ENCODE data around the gene MXD1. TPM values are rescaled to one million over a fixed set of nuclear protein-coding genes. Genes with fewer than 3 reads are reported as not detected.

Gene MXD1
- total RNA-seq, 6 experiments from 2014 or later = 4.1 to 9.1 (median 6.9) TPM

- Mint-ChIP-seq H3K27ac (peak overlapping the region; percentile 96), H3K4me3 (peak overlapping the region; percentile 83)
Measured at GRCh38 chr2:69934614-69934908, 19.7 kb downstream of the MXD1 start.

GRCh38 chr2:69935011-69935410, 20.1 kb downstream of the MXD1 start:
- Mint-ChIP-seq H3K27ac (peak overlapping the region; percentile 96), H3K4me1 (ENCODE audit: low read depth) (peaks cover 57% of the 10 kb centered on the region), H3K4me3 (peak overlapping the region; percentile 83; the same call in 1 of the 2 replicates)

More at GRCh38 chr2:69934614-69934908, 19.7 kb downstream of the MXD1 start:
- Mint-ChIP-seq H3K36me3 (ENCODE audit: low read depth) (peaks cover 37% of the 10 kb centered on the region), H3K4me1 (ENCODE audit: low read depth) (peaks cover 57% of the 10 kb centered on the region), H3K9me3 (no peaks in the 10 kb centered on the region), H3K27me3 (ENCODE audit: insufficient read depth) (no peaks in the 10 kb centered on the region; the same call in 1 of the 2 replicates)
- no peak for DNase-seq
- no peak for TF ChIP-seq CTCF (IDR thresholded peaks at IDR 0.05)

GRCh38 chr2:69936906-69937305, 22.0 kb downstream of the MXD1 start:
- no peak for DNase-seq
- H3K27ac Mint-ChIP-seq = no peak overlapping the region

More at GRCh38 chr2:69935011-69935410, 20.1 kb downstream of the MXD1 start:
- DNase-seq = no peak
- no peak for TF ChIP-seq CTCF (IDR thresholded peaks at IDR 0.05)
- Mint-ChIP-seq H3K36me3 (ENCODE audit: low read depth) (peaks cover 40% of the 10 kb centered on the region), H3K27me3 (ENCODE audit: insufficient read depth) (no peaks in the 10 kb centered on the region; the same call in 1 of the 2 replicates), H3K9me3 (no peaks in the 10 kb centered on the region)

GRCh38 chr2:69937968-69938367, 23.1 kb downstream of the MXD1 start:
- H3K9me3 Mint-ChIP-seq = no peaks in the 10 kb centered on the region
- DNase-seq = no peak
- H3K27me3 Mint-ChIP-seq (ENCODE audit: insufficient read depth) = no peaks in the 10 kb centered on the region; the same call in 1 of the 2 replicates
- H3K27ac Mint-ChIP-seq = no peak overlapping the region
- no peak for TF ChIP-seq CTCF (IDR thresholded peaks at IDR 0.05)
- H3K4me1 Mint-ChIP-seq (ENCODE audit: low read depth) = peaks cover 43% of the 10 kb centered on the region
- peaks cover 49% of the 10 kb centered on the region for H3K36me3 Mint-ChIP-seq (ENCODE audit: low read depth)
- H3K4me3 Mint-ChIP-seq = no peak overlapping the region

More at GRCh38 chr2:69936906-69937305, 22.0 kb downstream of the MXD1 start:
- Mint-ChIP-seq H3K4me3 (no peak overlapping the region), H3K27me3 (ENCODE audit: insufficient read depth) (no peaks in the 10 kb centered on the region; the same call in none of the 2 replicates), H3K9me3 (no peaks in the 10 kb centered on the region), H3K36me3 (ENCODE audit: low read depth) (peaks cover 43% of the 10 kb centered on the region), H3K4me1 (ENCODE audit: low read depth) (peaks cover 50% of the 10 kb centered on the region)
- no peak for TF ChIP-seq CTCF (IDR thresholded peaks at IDR 0.05)

- no peak for TF ChIP-seq CTCF (IDR thresholded peaks at IDR 0.05)
- Mint-ChIP-seq H3K27ac (no peak overlapping the region), H3K36me3 (ENCODE audit: low read depth) (peaks cover 54% of the 10 kb centered on the region)
Measured at GRCh38 chr2:69939722-69940121, 24.8 kb downstream of the MXD1 start.

GRCh38 chr2:69940691-69941090, 25.8 kb downstream of the MXD1 start:
- H3K9me3 Mint-ChIP-seq = no peaks in the 10 kb centered on the region
- H3K4me3 Mint-ChIP-seq = no peak overlapping the region
- H3K27ac Mint-ChIP-seq = no peak overlapping the region
- H3K36me3 Mint-ChIP-seq (ENCODE audit: low read depth) = peaks cover 50% of the 10 kb centered on the region
- DNase-seq = no peak
- H3K27me3 Mint-ChIP-seq (ENCODE audit: insufficient read depth) = peaks cover 2% of the 10 kb centered on the region; the same call in 1 of the 2 replicates
- no peak for TF ChIP-seq CTCF (IDR thresholded peaks at IDR 0.05)
- peaks cover 22% of the 10 kb centered on the region for H3K4me1 Mint-ChIP-seq (ENCODE audit: low read depth)

More at GRCh38 chr2:69939722-69940121, 24.8 kb downstream of the MXD1 start:
- DNase-seq = no peak
- Mint-ChIP-seq H3K4me3 (no peak overlapping the region), H3K4me1 (ENCODE audit: low read depth) (peaks cover 27% of the 10 kb centered on the region), H3K9me3 (no peaks in the 10 kb centered on the region), H3K27me3 (ENCODE audit: insufficient read depth) (no peaks in the 10 kb centered on the region; the same call in 1 of the 2 replicates)

All from HFFc6 (cell line).